HepG2 (cell line): ENCODE results near the gene TRPV4. TPM values are rescaled to one million over a fixed set of nuclear protein-coding genes. Genes with fewer than 3 reads are reported as not detected.
A peak's percentile ranks its signal among the peaks of the same experiment; 100 is the strongest.

Source experiments
- DDIT3 ChIP-seq: sonication (generic); formaldehyde crosslinking; IDR thresholded peaks from 2 replicates; pipeline ENCODE4 v1.4.0; 2020; ENCODE audit warnings: mild to moderate bottlenecking, missing genetic modification reagents
- HMGXB4 ChIP-seq, 2 experiments: sonication (generic) in 1 of 2; formaldehyde crosslinking in 1 of 2; IDR thresholded peaks; 2 replicates each; pipeline versions ENCODE4 v1.4.0 to v1.6.1; 2018 to 2020; ENCODE audit warnings: missing genetic modification reagents in 2 of 2, borderline replicate concordance in 1 of 2, low read depth in 1 of 2, mild to moderate bottlenecking in 1 of 2, missing biosample characterization in 1 of 2
- HNF1B ChIP-seq: sonication (generic); formaldehyde crosslinking; IDR thresholded peaks from 2 replicates; pipeline ENCODE4 v1.5.1; 2020; ENCODE audit warnings: mild to moderate bottlenecking, moderate library complexity, missing genetic modification reagents
- HNRNPH1 ChIP-seq: fragments of 200-400 bp; formaldehyde crosslinking; optimal IDR thresholded peaks from 2 replicates; pipeline ENCODE3; 2017; ENCODE audit warnings: mild to moderate bottlenecking, low read depth, low read length
- KDM3A ChIP-seq: IDR thresholded peaks from 2 replicates; pipeline ENCODE4 v1.6.1; 2018; ENCODE audit warnings: low read depth, missing compliant biosample characterization
- MATR3 ChIP-seq: sonication (generic); formaldehyde crosslinking; IDR thresholded peaks from 2 replicates; pipeline ENCODE4 v1.4.0; 2020; ENCODE audit warnings: missing genetic modification reagents
- MLLT10 ChIP-seq: sonication (generic); formaldehyde crosslinking; IDR thresholded peaks from 2 replicates; pipeline ENCODE4 v1.4.0; 2020; ENCODE audit warnings: missing genetic modification reagents
- POLR2AphosphoS5 ChIP-seq: IDR thresholded peaks from 2 replicates; pipeline ENCODE4 v1.6.1; 2012; ENCODE audit warnings: low read depth, low read length
- PRDM10 ChIP-seq: sonication (generic); formaldehyde crosslinking; IDR thresholded peaks from 2 replicates; pipeline ENCODE4 v1.4.0; 2020; ENCODE audit warnings: low read depth, missing genetic modification reagents
- SAP130 ChIP-seq: IDR thresholded peaks from 2 replicates; pipeline ENCODE4 v1.6.1; 2016; ENCODE audit warnings: low read depth
- TFAP4 ChIP-seq: sonication (generic); IDR thresholded peaks from 2 replicates; pipeline ENCODE4 v1.6.1; 2016; ENCODE audit warnings: low read depth, borderline replicate concordance
- THAP8 ChIP-seq: sonication (generic); formaldehyde crosslinking; IDR thresholded peaks from 2 replicates; pipeline ENCODE4 v1.5.1; 2020; ENCODE audit warnings: missing genetic modification reagents, mild to moderate bottlenecking, borderline replicate concordance
- YY1 ChIP-seq: IDR thresholded peaks from 2 replicates; pipeline ENCODE4 v1.6.1; 2011; ENCODE audit warnings: low read length, low read depth, moderate library complexity, mild to moderate bottlenecking; ENCODE audit not compliant: insufficient read depth, insufficient replicate concordance
- ZFAT ChIP-seq: sonication (generic); formaldehyde crosslinking; conservative IDR thresholded peaks from 2 replicates; pipeline ENCODE4 v1.8.1; 2023; ENCODE audit warnings: missing genetic modification reagents, inconsistent platforms
- ZNF33B ChIP-seq: sonication (generic); formaldehyde crosslinking; IDR thresholded peaks from 2 replicates; pipeline ENCODE4 v1.5.1; 2020; ENCODE audit warnings: mild to moderate bottlenecking, missing genetic modification reagents
- ZNF607 ChIP-seq: sonication (generic); formaldehyde crosslinking; IDR thresholded peaks from 2 replicates; pipeline ENCODE4 v1.5.1; 2020; ENCODE audit warnings: missing genetic modification reagents, mild to moderate bottlenecking, borderline replicate concordance
- ZNF703 ChIP-seq: sonication (generic); formaldehyde crosslinking; IDR thresholded peaks from 2 replicates; pipeline ENCODE4 v1.5.1; 2020; ENCODE audit warnings: missing genetic modification reagents, mild to moderate bottlenecking, moderate library complexity, borderline replicate concordance
- polyA plus RNA-seq, 8 experiments: library from polyadenylated mRNA; depleted of rRNA in 3 of 8; stranded (reverse) in 7 of 8; unstranded in 1 of 8; fragments of >200 nt; fragmentation: Illumina TruSeq in 4 of 8; extraction: Trizol in 4 of 8; gene quantifications; 2 replicates each; pipeline versions ENCODE4 v1.2.1 to v1.2.3, GENCODE V29; 2011 to 2016; ENCODE audit warnings: low read depth in 4 of 8, missing spikeins in 1 of 8, mixed read lengths in 1 of 8; ENCODE audit not compliant: insufficient read depth in 1 of 8
- total RNA-seq, 5 experiments: library from RNA; depleted of rRNA; stranded (reverse); fragments of >200 nt; fragmentation: Illumina TruSeq; extraction: Trizol; gene quantifications; 2 replicates each; pipeline ENCODE4 v1.2.3, GENCODE V29; 2016; ENCODE audit warnings: low read depth in 1 of 5

Gene TRPV4
- total and polyA plus RNA-seq, 2 of the 13 experiments (the other 11 are each of a cell fraction or from before 2014, with no cell fraction given): 0.66 to 4.7 TPM

- TF ChIP-seq YY1: peak; percentile 95
- TF ChIP-seq HNRNPH1: no peak
- TF ChIP-seq DDIT3: no peak
- no peak for TF ChIP-seq THAP8 (CRISPR knock-in tag)
- peak; percentile 27; the same call in 1 of the 2 replicates for TF ChIP-seq KDM3A (CRISPR knock-in tag)
- no peak for TF ChIP-seq ZNF703 (CRISPR knock-in tag)
- no peak for TF ChIP-seq MATR3 (CRISPR knock-in tag)
- no peak for TF ChIP-seq PRDM10 (CRISPR knock-in tag)
- TF ChIP-seq POLR2AphosphoS5: no peak
- no peak for TF ChIP-seq ZNF607
- 0 out of 2 replicates have a peak, but pooled peaks have one; percentile 14 for TF ChIP-seq TFAP4
- TF ChIP-seq ZNF33B (CRISPR knock-in tag): no peak
- 0 out of 2 replicates have a peak, but pooled peaks have one; percentile 16 for TF ChIP-seq HNF1B (CRISPR knock-in tag)
- no peak for TF ChIP-seq MLLT10 (CRISPR knock-in tag)
- no peak for TF ChIP-seq SAP130 (CRISPR knock-in tag)
- TF ChIP-seq HMGXB4 (CRISPR knock-in tag; IDR thresholded peaks at IDR 0.05; ENCODE audit: borderline replicate concordance in 1 of 2, low read depth in 1 of 2): no peak
- no peak for TF ChIP-seq ZFAT (CRISPR knock-in tag)
Observed at GRCh38 chr12:109783135-109783964, 49.8 kb downstream of the TRPV4 start (continued).
